Superior temporal gyrus (tissue), 1 donor: ENCODE measurements around the gene BTNL2.
A peak's percentile ranks its signal among the peaks of the same experiment; 100 is the strongest.
"Not testable (repeated sequence)": the region's sequence is repeated elsewhere in the genome, so short reads cannot be mapped to it uniquely, and the experiment has no call there.

Experiments
- DNase-seq: peaks from one replicate; pipeline ENCODE4 v3.0.0-alpha.2; 2016; ENCODE audit errors: extremely low spot score

Gene BTNL2

DNA sequence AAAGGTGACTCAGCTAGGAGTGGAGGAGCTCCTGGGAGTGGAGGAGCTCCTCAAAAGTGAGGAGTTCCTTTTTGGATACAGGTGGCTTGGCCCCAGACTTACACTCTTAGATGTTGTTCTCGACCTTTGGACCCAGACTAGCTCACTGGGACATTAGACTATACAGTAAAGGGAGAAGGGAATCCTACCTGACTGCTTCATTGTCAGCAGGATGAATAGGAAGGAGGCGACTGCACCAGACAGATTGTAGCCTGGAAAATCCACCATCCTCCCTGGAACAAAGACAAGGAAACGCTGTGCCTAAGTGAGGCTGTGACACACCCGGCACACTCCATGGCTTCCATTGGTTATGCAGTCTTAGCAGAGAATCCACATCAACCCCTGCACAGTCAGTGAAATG lies at the start of gene BTNL2:
TSS of gene BTNL2 (minus strand) at position 325 of the 400 bp plus-strand sequence. CDS start at position 267, 58 bp downstream.
- DNase-seq, result no peak

DNA sequence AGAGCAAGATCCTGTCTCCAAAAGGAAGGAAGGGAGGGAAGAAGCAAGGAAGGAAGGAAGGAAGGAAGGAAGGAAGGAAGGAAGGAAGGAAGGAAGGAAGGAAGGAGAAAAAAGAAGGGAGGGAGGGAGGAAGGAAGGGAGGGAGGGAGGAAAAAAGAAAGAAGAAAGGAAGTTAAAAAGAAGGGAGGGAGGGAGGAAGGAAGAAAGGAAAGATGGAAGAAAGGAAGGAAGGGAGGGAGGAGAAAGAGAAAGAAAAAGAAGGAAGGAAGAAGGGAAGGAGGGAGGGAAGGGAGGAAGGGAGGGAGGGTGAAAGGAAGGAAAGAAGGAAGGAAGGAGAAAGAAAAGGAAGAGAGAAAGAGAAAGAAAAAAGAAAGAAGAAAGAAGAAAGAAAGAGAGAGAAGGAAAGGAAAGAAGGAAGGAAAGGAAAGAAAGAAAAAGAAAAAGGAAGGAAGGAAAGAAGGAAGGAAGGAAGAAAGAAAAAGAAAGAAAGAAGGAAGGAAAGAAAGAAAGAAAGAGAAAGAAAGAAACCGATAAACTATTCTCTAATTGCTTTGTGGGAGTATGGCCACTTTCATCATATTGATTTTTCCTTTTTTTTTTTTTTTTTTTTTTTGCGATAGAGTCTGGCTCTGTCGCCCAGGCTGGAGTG lies 42.2 kb upstream of the BTNL2 start:
- DNase-seq, result no peak

DNA sequence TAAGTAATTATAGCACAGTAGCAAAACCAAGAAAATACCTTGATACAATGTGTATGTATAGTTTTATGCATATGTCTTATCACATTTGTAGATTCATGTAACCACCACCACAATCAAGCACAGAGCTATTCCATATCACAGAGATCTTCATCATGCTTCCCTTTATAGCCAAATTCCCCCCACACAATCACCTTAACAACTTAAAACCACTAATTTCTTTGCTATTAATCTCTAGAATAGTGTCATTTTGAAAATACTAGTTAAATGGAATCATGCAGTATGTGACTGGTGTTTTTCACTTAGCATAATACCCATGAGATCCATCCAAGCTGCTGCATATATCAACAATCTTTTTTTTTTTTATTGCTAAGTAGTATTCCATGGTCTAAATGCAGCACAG lies 41.0 kb upstream of the BTNL2 start:
- no peak for DNase-seq

- DNase-seq, result no peak
These were observed 38.4 kb upstream of the BTNL2 start for GRCh38 chr6:32445321-32445854.

GRCh38 chr6:32444433-32444832 lies 37.5 kb upstream of the BTNL2 start:
- no peak for DNase-seq

DNA sequence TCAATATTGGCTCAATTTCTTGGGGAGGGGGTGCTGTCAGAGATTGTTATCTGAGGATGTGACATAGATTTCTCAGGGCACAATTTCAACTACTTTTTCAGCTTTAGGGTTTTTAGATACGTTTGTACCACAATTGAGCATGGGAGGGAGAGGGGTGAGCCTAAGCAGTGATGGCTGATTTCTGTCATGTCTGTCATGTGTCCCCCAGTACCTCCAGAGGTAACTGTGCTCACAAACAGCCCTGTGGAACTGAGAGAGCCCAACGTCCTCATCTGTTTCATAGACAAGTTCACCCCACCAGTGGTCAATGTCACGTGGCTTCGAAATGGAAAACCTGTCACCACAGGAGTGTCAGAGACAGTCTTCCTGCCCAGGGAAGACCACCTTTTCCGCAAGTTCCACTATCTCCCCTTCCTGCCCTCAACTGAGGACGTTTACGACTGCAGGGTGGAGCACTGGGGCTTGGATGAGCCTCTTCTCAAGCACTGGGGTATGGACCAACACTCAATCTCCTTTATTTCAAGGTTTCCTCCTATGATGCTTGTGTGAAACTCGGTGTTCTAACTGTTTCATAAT lies 36.1 kb upstream of the BTNL2 start:
- no peak for DNase-seq

- DNase-seq, result no peak
These were observed 35.3 kb upstream of the BTNL2 start for GRCh38 chr6:32442243-32442667.

DNA sequence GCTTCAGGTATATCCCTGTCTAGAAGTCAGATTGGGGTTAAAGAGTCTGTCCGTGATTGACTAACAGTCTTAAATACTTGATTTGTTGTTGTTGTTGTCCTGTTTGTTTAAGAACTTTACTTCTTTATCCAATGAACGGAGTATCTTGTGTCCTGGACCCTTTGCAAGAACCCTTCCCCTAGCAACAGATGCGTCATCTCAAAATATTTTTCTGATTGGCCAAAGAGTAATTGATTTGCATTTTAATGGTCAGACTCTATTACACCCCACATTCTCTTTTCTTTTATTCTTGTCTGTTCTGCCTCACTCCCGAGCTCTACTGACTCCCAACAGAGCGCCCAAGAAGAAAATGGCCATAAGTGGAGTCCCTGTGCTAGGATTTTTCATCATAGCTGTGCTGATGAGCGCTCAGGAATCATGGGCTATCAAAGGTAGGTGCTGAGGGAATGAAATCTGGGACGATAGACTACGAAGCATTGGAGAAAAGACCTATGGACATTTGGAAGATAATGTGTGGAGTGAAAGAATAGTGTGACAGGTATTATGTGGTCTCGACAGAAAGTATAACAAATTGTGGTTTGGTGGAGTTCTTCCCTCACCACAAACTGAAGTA lies 32.7 kb upstream of the BTNL2 start, which contains the start of gene HLA-DRA:
TSS of gene HLA-DRA (plus strand) at position 286 of the 613 bp plus-strand sequence. CDS start at position 350, 64 bp downstream.
- DNase-seq, result peak; percentile 83

DNA sequence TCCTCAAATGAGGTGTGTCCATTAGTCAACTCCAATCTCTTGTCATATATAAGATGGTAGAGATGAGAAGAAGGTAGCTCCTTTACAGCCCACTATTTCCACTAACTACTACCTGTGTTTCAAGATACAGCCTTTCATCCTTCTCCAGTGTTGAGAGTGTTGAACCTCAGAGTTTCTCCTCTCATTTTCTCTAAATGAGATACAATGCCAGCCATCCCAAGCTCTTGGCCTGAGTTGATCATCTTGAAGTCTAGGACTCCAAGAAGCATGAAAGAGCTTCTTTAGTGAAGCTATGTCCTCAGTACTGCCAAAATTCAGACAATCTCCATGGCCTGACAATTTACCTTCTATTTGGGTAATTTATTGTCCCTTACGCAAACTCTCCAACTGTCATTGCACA lies 32.2 kb upstream of the BTNL2 start:
- no peak for DNase-seq

- DNase-seq, result peak; percentile 51
These were observed 30.2 kb upstream of the BTNL2 start for GRCh38 chr6:32436995-32437836.

- DNase-seq, result no peak
These were observed 29.2 kb upstream of the BTNL2 start for GRCh38 chr6:32436186-32436585.

DNA sequence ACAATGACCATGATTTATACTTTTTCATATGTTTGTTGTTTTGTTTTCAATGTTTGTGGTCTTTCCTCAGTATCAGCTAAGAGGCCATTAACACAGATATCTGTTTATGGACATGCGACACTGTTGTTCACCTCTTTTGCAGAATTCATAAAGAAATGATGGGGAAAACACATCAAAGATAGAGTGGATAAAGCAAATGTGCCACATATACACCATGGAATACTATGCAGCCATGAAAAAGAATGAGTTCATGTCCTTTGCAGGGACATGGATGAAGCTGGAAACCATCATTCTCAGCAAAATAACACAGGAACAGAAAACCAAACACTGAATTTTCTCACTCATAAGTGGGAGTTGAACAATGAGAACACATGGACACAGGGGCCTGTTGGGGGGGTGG lies 27.0 kb upstream of the BTNL2 start:
- not testable (repeated sequence) for DNase-seq

DNA sequence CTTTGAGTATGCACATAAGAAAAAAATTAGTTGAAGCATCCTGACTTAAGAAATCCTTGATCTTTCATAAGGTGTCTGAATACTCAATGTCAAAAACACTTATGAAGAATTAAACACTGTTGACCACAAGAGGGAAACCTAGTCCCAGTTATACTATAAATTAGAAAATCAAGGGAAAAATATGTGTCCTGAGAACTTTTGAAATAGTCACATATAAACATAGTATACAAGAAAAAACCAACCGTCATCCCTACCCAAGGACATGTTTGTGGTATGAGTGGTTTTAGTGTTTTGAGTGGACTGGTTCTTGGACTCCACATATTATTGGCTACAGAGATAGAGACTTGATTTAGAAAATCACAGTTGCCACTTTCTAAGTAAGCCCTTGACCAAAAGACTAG lies 25.1 kb upstream of the BTNL2 start:
- DNase-seq, result peak; percentile 62

DNA sequence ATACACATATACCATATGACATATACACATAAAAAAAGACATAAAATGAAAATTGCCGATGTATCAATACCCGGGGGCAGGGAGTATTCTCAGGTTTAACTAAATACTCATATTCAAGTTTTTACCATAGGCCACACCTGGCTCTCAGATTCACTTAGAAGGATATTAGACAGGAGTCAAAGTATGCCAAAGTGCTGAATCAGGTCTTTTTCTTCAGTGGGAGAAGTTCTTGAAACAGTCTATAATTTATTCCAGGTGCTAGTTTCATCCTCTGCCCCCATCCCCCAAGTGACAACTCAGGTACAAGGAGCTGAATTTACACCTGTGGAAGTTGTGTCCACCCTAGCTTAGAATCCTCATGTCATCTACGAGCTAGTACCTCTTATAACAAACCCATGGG lies 24.2 kb upstream of the BTNL2 start:
- DNase-seq, result no peak

- no peak for DNase-seq
These were observed 23.2 kb upstream of the BTNL2 start for GRCh38 chr6:32430179-32430578.

DNA sequence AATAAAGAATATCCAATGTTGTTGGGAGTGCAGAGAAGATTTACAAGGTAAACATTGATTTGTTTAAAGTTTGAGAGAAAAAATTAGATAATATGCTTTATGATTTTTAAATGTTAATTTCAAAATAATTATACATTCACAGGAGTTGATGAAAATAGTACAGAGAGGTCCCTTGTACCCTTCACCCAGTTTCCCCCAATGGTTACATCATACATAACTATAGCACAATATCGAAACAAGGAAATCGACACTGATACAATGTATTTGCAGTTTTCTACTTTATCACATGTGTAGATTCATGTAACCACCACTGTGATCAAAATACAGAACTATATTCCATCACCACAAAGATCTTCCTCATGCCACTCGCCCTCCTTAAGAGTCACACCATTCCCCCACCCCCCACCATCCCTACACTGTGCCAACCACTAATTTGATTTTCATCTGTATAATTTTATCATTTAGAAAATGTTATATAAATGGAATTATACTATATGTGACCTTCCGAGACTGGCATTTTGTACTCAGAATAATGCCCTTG lies 21.0 kb upstream of the BTNL2 start:
- no peak for DNase-seq

GRCh38 chr6:32427218-32427617 lies 20.2 kb upstream of the BTNL2 start:
- DNase-seq, result no peak

DNA sequence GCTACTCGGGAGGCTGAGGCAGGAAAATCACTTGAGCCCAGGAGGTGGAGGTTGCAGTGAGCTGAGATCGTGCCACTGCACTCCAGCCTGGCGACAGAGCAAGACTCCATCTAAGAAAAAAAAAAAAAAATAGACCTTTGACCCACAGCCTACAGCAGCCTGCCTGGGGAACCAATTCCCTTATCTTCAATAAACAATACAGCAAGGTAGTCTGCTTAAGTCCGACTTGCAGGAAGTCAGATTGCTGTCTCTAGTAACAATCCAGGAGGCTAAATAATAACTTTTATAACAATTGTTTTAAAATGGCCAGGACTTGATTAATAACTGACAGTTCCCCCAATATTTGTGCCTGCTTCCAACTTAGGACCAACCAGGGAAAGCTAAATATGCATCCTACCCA lies 19.4 kb upstream of the BTNL2 start:
- no peak for DNase-seq

- no peak for DNase-seq
These were observed 17.8 kb upstream of the BTNL2 start for GRCh38 chr6:32424589-32425300.

GRCh38 chr6:32416036-32416435 lies 9.1 kb upstream of the BTNL2 start:
- DNase-seq, result no peak

- DNase-seq, result peak; percentile 85
These were observed 8.6 kb upstream of the BTNL2 start for GRCh38 chr6:32415521-32416019.
